Fibroblast of lung (primary cell): ENCODE data around the gene KIF1B.

Experiments used
- CTCF ChIP-seq, 2 donors: IDR thresholded peaks in 1 of 2; conservative IDR thresholded peaks in 1 of 2; 1 replicate in 1 of 2; 2 replicates in 1 of 2; pipeline ENCODE4 v1.5.1; 2011 to 2012; ENCODE audit warnings: low read length in 2 of 2, control low read depth in 1 of 2, inconsistent platforms in 1 of 2, low read depth in 1 of 2, mild to moderate bottlenecking in 1 of 2
- EZH2 ChIP-seq: IDR thresholded peaks from 2 replicates; pipeline ENCODE4 v1.5.1; 2012; ENCODE audit warnings: low read length, control low read depth, mild to moderate bottlenecking; ENCODE audit errors: missing control alignments

GRCh38 chr1:10178597-10179405 is 31.6 kb upstream of the KIF1B start:
- no peak for TF ChIP-seq CTCF (conservative IDR thresholded peaks at IDR 0.05 in 1 of 2, IDR thresholded peaks at IDR 0.05 in 1 of 2; ENCODE audit: low read depth in 1 of 2, low read length in 2 of 2)
- TF ChIP-seq EZH2, result no peak
